Upper lobe of left lung (tissue), 6 donors: ENCODE data around the gene HAPLN2. TPM values are rescaled to one million over a fixed set of nuclear protein-coding genes. Genes with fewer than 3 reads are reported as not detected.

Experiments used
- ATAC-seq, 2 donors: fragments of 200-7000 bp; cut with Tn5 transposase; one replicate each; pipeline ENCODE4 v1.9.1; 2022; ENCODE audit warnings: mild to moderate bottlenecking in 2 of 2, moderate library complexity in 2 of 2; ENCODE audit not compliant: low FRiP score in 2 of 2
- DNase-seq, 2 donors: peaks; one replicate each; pipeline ENCODE4 v3.0.0-alpha.2; 2019 to 2020
- H3K27ac ChIP-seq, 4 donors: fragments of 200-600 bp; sonication (generic); one replicate each; pipeline ENCODE4 v1.5.1; 2016 to 2019
- H3K27me3 ChIP-seq, 4 donors: fragments of 200-600 bp; sonication (generic); one replicate each; pipeline ENCODE4 v1.5.1; 2017 to 2019
- H3K36me3 ChIP-seq, 4 donors: fragments of 200-600 bp; sonication (generic); one replicate each; pipeline ENCODE4 v1.5.1; 2016 to 2019
- H3K4me1 ChIP-seq, 4 donors: fragments of 200-600 bp; sonication (generic); one replicate each; pipeline ENCODE4 v1.5.1; 2018 to 2019
- H3K4me3 ChIP-seq, 4 donors: fragments of 200-600 bp; sonication (generic); one replicate each; pipeline ENCODE4 v1.5.1; 2017 to 2019; ENCODE audit warnings: mild to moderate bottlenecking in 2 of 4, moderate library complexity in 1 of 4
- H3K9me3 ChIP-seq, 4 donors: fragments of 200-600 bp; sonication (generic); one replicate each; pipeline ENCODE4 v1.5.1; 2018 to 2019
- EP300 ChIP-seq, 4 donors: sonication (generic); formaldehyde crosslinking; IDR thresholded peaks; one replicate each; pipeline ENCODE4 v1.5.1; 2017; ENCODE audit warnings: antibody characterized with exemption in 4 of 4, control low read depth in 2 of 4
- POLR2A ChIP-seq, 4 donors: fragments of 450-650 bp; IDR thresholded peaks; one replicate each; pipeline ENCODE4 v1.5.1; 2016 to 2017; ENCODE audit warnings: antibody characterized with exemption in 4 of 4, mild to moderate bottlenecking in 2 of 4
- POLR2AphosphoS5 ChIP-seq, 2 donors: sonication (generic); formaldehyde crosslinking; IDR thresholded peaks; one replicate each; pipeline ENCODE4 v1.5.1; 2017; ENCODE audit warnings: antibody characterized with exemption in 2 of 2
- WGBS, 2 donors: methylation state at CpG; one replicate each; pipeline ENCODE4 v1.1.5; 2017 to 2018; 5-methylcytosine and 5-hydroxymethylcytosine counted together
- total RNA-seq, 6 donors: library from RNA; depleted of rRNA in 4 of 6; stranded (reverse); fragments of >200 nt in 4 of 6; gene quantifications; one replicate each; pipeline versions ENCODE4 v1.1.0 to v1.2.1, GENCODE V29; 2016 to 2021
- TF ChIP-seq, protein P1 (sequence below), 6 experiments: fragments of 450-650 bp in 4 of 6; fragments of 200-600 bp in 2 of 6; sonication (generic) in 2 of 6; IDR thresholded peaks; one replicate each; pipeline ENCODE4 v1.5.1; 2016 to 2019; ENCODE audit warnings: antibody characterized with exemption in 6 of 6
- donor health status: DM: no; HTN: no; CAD: no; lungs with moderate emphysema.
- donor health status: DM: no; HTN: yes; CAD: no; lungs with severe emphysema.

HAPLN2 gene
- total RNA-seq, 6 donors from 2014 or later, result 0.14 to 5.0 (median 0.37) TPM; not detected in 3

DNA sequence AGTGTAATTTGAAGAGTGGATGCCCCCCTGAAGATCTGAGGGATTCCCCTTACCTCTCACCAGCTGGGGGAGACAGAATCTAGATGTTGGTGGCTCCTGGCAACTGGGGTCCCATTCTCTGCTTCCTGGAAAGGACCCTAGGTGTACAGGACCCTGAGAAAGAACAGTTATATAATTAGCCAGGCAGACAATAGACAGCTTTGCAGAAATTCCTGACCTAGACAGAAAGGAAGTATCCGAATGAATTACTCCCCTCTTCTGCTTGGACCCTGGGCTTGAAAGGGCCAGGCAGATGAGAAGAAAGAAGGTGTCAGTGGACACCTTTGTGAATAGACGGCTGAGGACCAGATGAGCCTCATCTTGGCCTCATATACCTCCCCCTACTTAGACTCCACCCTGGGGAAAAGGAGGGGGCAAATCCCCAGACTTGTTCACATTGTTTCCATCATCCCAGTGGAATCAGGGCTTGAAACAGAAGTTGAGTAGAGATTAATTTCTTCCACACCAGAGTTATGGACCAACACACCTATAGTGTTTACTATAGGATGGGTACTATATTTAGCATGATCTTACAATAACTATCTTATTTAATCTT is 45.1 kb upstream of the HAPLN2 start:
- ATAC-seq (no peak), DNase-seq (no peak)
- no peak overlapping the region for H3K27ac ChIP-seq
- no peaks in the 10 kb centered on the region for H3K27me3 ChIP-seq
- no peaks in the 10 kb centered on the region for H3K36me3 ChIP-seq
- 57 to 62% methylated on average over 2 of the region's 2 CpGs for WGBS, 2 donors
- no peak overlapping the region for H3K4me3 ChIP-seq
- TF ChIP-seq POLR2AphosphoS5 (IDR thresholded peaks at IDR 0.05) (no peak), EP300 (IDR thresholded peaks at IDR 0.05) (no peak), POLR2A (IDR thresholded peaks at IDR 0.05) (no peak)
- TF ChIP-seq, protein P1, sequence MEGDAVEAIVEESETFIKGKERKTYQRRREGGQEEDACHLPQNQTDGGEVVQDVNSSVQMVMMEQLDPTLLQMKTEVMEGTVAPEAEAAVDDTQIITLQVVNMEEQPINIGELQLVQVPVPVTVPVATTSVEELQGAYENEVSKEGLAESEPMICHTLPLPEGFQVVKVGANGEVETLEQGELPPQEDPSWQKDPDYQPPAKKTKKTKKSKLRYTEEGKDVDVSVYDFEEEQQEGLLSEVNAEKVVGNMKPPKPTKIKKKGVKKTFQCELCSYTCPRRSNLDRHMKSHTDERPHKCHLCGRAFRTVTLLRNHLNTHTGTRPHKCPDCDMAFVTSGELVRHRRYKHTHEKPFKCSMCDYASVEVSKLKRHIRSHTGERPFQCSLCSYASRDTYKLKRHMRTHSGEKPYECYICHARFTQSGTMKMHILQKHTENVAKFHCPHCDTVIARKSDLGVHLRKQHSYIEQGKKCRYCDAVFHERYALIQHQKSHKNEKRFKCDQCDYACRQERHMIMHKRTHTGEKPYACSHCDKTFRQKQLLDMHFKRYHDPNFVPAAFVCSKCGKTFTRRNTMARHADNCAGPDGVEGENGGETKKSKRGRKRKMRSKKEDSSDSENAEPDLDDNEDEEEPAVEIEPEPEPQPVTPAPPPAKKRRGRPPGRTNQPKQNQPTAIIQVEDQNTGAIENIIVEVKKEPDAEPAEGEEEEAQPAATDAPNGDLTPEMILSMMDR (IDR thresholded peaks at IDR 0.05), result no peak
- no peaks in the 10 kb centered on the region for H3K9me3 ChIP-seq
- peaks cover 5 to 14% (median 11%) of the 10 kb centered on the region in 4 donors for H3K4me1 ChIP-seq

DNA sequence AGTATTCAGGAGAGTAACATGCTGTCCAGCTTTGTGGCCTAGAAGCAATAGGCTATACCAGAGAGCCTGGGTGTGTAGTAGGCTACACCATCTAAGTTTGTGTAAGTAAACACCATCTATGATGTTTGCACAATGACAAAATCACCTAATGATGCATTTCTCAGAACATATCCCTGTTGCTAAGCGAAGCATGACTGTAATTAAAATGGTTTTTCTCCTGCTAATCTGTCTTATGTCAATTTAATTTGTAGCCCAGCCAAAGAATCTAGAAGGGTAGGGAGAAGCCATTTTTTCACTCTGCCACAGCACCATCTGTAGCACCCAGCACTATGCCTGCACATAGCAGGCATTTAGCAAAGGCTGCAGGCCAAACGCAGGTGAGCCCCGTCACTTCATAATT is 41.7 kb upstream of the HAPLN2 start:
- Histone ChIP-seq H3K4me1 (peaks cover 0 to 3% (median 2%) of the 10 kb centered on the region in 4 donors), H3K9me3 (no peaks in the 10 kb centered on the region), H3K4me3 (no peak overlapping the region), H3K36me3 (no peaks in the 10 kb centered on the region), H3K27ac (no peak overlapping the region), H3K27me3 (no peaks in the 10 kb centered on the region)
- DNase-seq, result no peak
- no peak for TF ChIP-seq POLR2A (IDR thresholded peaks at IDR 0.05)
- TF ChIP-seq POLR2AphosphoS5 (IDR thresholded peaks at IDR 0.05), result no peak
- TF ChIP-seq, protein P1 (IDR thresholded peaks at IDR 0.05), result no peak
- TF ChIP-seq EP300 (IDR thresholded peaks at IDR 0.05), result no peak
- ATAC-seq, result no peak
- 93 to 94% methylated on average over 3 of the region's 3 CpGs for WGBS, 2 donors

DNA sequence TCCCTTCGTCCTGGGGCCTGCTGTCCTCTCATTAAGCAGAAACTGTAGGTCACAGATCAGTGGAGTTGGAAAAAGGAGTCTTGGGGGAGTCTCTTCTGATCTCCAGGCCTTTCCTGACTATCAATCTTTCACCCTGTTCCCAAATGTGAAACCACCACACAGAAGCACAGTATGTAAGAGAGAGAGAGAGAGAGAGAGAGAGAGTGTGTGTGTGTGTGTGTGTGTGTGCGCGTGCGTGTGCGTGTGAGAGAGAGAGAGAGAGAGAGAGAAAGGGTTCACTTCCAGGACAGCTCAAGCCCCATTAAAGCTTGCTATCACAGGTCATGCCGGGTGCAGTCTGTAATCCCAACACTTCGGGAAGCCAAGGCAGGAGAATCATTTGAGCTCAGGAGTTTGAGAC is 41.2 kb upstream of the HAPLN2 start:
- Histone ChIP-seq H3K27me3 (no peaks in the 10 kb centered on the region), H3K9me3 (no peaks in the 10 kb centered on the region), H3K36me3 (no peaks in the 10 kb centered on the region), H3K4me1 (no peaks in the 10 kb centered on the region), H3K4me3 (no peak overlapping the region), H3K27ac (no peak overlapping the region)
- ATAC-seq (no peak), DNase-seq (no peak)
- WGBS, 2 donors, result 52 to 67% methylated on average over 6 to 7 of the region's 7 CpGs
- TF ChIP-seq POLR2A (IDR thresholded peaks at IDR 0.05), result no peak
- no peak for TF ChIP-seq POLR2AphosphoS5 (IDR thresholded peaks at IDR 0.05)
- TF ChIP-seq EP300 (IDR thresholded peaks at IDR 0.05), result no peak
- TF ChIP-seq, protein P1 (IDR thresholded peaks at IDR 0.05), result no peak

DNA sequence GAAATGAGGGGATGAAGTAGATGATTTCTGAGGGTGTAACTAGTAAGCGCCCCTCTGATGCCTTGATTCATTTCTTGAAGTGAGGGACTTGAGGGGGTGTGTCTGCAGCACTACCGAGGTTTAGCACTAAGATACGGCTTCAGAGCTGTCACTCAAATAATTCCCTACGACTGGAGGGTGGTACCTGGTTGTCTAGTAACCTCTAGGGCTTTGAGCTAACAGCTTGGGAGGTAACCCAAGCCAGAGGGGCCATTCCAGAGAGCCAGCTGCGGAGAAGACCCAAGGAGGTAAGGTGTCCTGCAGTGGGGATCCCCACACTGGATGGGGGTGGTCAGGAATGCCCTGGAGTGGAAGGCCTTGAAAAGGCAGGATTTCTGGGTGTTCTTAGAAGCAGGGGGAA is 39.7 kb upstream of the HAPLN2 start, which contains the start of gene TTC24:
Gene TTC24, plus strand, starts transcription at position 252 of the 400 bp plus-strand sequence. CDS start 1,642 bp downstream, outside the sequence.
- ATAC-seq, result no peak
- Histone ChIP-seq H3K27ac (no peak within 1 kb of the TSS), H3K4me3 (no peak within 1 kb of the TSS), H3K36me3 (no peaks in the 10 kb centered on the region), H3K27me3 (no peaks in the 10 kb centered on the region), H3K9me3 (no peaks in the 10 kb centered on the region), H3K4me1 (no peaks in the 10 kb centered on the region)
- WGBS, 2 donors, result 81 to 85% methylated on average over 3 to 5 of the region's 5 CpGs
- TF ChIP-seq, protein P1 (IDR thresholded peaks at IDR 0.05), result no peak
- TF ChIP-seq POLR2A (IDR thresholded peaks at IDR 0.05), result no peak
- no peak for TF ChIP-seq EP300 (IDR thresholded peaks at IDR 0.05)
- TF ChIP-seq POLR2AphosphoS5 (IDR thresholded peaks at IDR 0.05), result no peak
- no peak for DNase-seq
